ENCODE measurements around the gene UBTD1.

DNA sequence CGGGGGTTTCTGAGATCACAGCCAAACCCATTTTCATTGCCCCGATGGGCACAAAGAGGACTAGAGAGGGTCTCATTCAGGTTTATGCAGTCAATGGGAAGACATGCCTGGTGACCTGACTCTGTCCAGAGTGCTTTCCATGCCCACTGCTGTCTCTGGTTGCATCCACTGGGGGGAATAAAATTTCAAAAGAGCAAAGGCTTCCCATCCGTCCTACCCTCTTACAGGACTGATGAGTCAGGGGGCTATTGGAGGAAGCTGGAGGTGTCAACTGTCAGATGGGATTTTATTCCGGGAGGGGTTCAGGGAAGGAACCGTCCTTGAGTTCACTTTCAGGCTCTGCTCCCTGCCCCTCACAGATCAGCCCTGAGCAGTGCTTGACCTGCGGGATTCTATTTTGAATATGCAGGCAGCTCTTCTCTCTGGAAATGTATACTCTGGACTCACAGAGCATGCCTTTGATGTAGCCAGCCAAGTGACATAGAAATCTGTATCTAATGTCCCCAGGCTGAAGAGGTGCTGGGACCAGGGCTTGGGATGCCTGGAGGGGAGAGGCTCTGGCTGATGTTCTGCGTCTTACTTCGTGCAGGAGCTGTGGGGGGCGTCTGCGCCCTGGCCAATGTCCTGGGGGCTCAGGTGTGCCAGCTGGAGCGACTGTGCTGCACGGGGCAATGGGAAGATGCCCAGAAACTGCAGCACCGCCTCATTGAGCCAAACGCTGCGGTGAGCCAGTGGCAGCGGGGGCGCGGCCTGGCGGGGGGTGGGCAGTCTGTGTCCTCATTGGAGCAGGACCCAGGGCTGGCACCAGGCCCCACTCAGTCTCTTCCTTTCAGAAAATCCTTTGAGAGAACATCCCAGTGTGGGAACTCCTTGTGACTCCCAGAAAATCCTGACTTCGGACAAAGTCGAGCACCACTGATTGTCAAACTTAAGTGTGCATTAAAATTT, 102.8 kb downstream of the UBTD1 start:
- TF ChIP-seq, protein P1, sequence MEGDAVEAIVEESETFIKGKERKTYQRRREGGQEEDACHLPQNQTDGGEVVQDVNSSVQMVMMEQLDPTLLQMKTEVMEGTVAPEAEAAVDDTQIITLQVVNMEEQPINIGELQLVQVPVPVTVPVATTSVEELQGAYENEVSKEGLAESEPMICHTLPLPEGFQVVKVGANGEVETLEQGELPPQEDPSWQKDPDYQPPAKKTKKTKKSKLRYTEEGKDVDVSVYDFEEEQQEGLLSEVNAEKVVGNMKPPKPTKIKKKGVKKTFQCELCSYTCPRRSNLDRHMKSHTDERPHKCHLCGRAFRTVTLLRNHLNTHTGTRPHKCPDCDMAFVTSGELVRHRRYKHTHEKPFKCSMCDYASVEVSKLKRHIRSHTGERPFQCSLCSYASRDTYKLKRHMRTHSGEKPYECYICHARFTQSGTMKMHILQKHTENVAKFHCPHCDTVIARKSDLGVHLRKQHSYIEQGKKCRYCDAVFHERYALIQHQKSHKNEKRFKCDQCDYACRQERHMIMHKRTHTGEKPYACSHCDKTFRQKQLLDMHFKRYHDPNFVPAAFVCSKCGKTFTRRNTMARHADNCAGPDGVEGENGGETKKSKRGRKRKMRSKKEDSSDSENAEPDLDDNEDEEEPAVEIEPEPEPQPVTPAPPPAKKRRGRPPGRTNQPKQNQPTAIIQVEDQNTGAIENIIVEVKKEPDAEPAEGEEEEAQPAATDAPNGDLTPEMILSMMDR (optimal IDR thresholded peaks at IDR 0.05 in 1 of 3, IDR thresholded peaks at IDR 0.05 in 1 of 3, conservative IDR thresholded peaks at IDR 0.05 in 1 of 3; ENCODE audit: extremely low read depth in 1 of 3, insufficient read depth in 2 of 3, low read length in 3 of 3), result no peak
- TF ChIP-seq EZH2 (IDR thresholded peaks at IDR 0.05; ENCODE audit: low read length), result no peak

All from keratinocyte (primary cell).